ENCODE data around the gene SNAP47.
"Not testable (repeated sequence)": the region's sequence is repeated elsewhere in the genome, so short reads cannot be mapped to it uniquely, and the experiment has no call there.

SNAP47 gene, protein sequence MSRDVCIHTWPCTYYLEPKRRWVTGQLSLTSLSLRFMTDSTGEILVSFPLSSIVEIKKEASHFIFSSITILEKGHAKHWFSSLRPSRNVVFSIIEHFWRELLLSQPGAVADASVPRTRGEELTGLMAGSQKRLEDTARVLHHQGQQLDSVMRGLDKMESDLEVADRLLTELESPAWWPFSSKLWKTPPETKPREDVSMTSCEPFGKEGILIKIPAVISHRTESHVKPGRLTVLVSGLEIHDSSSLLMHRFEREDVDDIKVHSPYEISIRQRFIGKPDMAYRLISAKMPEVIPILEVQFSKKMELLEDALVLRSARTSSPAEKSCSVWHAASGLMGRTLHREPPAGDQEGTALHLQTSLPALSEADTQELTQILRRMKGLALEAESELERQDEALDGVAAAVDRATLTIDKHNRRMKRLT

DNA sequence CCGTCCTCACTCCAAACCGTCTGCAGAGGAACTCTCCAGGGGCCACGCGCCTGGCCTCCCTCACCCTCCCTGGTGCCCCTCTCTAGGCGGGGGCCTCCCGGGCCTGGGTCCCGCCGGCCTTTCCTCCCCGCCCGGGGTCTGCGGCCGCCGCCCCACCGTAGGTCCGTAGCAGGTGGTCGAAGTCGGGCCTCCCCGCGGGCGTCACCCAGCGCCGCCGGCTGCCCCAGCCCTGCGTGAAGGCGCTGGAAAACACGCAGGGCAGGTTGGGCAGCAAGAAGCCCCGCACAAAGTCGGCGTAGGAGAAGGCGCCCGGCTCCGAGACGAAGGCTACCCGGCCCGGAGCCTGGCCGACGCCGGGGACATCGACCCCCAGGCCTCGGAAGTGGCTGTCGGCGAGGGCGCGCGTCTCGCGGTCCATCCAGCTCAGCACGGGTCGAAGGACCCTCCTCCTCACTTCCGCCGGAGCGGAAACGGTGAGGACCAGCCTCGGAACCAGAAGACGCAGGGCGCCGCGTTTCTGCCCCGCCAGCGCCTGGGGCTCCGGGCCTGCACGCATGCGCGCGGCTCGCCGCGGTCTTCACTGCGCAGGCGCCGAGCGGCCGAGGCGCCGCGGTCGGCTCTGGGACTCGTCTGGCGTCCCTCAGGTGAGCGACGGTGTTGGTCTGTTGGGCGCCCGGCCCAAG, at the start of gene SNAP47, which contains the start of gene JMJD4:
Gene SNAP47, plus strand, starts transcription at position 580 of the 683 bp plus-strand sequence. CDS start 12,302 bp downstream, outside the sequence.
Gene JMJD4, minus strand, starts transcription at position 447 of the 683 bp plus-strand sequence. Its CDS starts 29 bp downstream, at position 418.
- DNase-seq, result peak; percentile 91 to 93

DNA sequence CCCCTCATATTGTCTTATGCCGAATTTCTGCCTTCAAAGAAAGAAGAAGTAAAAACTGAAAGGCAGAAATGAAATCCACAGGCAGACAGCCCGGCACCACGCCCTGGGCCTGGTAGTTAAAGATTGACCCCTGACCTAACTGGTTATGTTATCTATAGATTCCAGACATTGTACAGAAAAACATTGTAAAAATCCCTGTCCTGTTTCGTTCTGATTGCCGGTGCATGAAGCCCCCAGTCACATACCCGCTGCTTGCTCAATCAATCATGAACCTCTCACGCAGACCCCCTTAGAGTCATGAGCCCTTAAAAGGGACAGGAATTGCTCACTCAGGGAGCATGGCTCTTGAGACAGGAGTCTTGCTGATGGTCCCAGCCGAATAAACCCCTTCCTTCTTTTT, 49.4 kb upstream of the SNAP47 start:
- DNase-seq, result no peak

DNA sequence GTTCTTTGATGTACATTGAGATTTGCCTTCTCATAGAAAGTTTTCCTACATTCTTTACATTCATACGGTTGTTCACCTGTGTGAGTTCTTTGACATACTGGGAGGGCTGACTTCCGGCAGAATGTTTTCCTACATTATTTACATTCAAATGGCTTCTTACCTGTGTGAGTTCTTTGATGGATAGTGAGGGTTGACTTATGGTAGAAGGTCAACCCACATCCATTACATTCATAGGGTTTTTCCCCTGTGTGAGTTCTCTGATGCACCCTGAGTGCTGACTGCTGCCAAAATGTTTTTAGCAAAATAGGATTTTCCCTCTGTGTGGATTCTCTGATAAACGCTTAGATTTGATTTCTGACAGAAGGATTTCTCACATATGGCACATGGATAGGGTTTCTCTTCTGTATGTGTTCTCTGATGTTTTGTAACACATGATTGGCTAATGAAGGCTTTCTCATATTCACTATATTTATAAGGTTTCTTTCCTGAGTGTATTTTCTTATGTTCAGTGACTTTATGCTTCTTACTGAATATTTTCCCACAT, 37.8 kb upstream of the SNAP47 start:
- no peak for DNase-seq

DNA sequence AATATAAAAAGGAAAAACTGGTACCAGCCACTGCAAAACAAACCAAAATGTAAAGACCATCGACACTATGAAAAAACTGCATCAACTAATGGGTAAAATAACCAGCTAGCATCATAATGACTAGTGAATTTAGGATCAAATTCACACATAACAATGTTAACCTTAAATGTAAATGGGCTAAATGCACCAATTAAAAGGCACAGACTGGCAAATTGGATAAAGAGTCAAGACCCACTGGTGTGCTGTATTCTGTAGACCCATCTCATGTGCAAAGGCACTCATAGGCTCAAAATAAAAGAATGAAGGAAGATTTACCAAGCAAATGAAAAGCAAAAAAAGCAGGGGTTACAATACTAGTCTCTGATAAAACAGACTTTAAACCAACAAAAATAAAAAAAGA, 33.6 kb upstream of the SNAP47 start:
- DNase-seq, result not testable (repeated sequence)

DNA sequence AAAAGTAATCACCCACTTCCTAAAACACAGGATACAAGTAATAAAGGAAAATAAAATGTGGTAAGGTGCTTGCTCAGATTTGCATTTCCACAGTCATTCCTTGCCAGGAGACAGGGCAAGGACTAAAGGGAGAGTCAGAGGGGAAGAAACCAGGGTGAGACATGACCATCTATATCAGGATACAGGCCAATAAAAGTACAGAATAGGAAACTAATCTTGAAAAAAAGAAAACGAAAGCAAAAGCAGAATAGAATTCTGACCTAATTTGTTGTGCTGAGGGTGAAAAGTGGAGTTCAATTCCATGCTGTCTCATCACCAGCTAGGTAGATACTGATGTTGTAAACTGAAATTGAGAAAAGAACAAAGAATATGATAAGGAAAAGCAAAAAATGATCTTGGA, 27.4 kb upstream of the SNAP47 start:
- DNase-seq, result no peak

DNA sequence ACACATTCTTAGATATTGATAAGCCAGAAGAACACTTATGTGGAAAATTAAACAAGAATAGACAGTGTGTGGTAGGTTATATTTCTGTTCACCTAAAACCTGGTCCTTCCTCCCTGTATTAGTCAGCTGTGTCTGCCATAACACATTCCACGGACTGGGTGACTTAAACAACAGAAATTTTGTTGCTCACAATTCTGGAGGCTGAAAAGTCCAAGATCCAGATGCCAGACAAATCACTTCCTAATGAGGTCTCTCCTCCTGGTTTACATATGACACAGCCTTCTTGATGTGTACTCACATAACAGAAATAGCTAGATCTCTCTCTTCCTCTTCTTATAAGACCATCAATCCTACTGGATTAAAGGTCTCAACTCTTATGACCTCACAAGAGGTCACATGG, 25.8 kb upstream of the SNAP47 start:
- no peak for DNase-seq

DNA sequence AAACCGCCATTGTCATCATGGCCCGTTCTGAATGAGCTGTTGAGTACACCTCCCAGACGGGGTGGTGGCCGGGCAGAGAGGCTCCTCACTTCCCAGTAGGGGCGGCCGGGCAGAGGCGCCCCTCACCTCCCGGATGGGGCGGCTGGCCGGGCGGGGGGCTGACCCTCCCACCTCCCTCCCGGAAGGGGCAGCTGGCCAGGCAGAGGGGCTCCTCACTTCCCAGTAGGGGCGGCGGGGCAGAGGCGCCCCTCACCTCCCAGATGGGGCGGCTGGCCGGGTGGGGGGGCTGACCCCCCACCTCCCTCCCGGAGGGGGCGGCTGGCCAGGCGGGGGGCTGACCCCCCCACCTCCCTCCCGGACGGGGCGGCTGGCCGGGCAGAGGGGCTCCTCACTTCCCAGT, 24.8 kb upstream of the SNAP47 start:
- DNase-seq, result not testable (repeated sequence)

DNA sequence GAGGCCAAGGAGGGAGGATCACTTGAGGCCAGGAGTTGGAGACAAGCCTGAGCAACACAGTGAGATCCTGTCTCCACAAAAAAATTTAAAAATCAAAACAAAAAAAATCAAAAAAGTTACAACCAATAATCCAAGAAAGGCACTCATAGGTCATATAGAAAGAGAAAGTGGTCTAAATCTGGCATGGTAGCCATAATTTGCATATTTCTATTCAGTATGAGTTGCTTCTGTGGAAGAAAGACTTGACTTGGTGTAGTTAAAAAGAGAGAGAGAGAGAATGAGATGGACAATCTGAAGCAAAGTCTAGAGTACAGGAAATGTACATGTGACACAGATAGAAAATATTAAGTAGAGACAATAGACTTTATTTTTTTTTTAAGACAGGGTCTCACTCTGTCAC, 22.6 kb upstream of the SNAP47 start:
- DNase-seq, result no peak

DNA sequence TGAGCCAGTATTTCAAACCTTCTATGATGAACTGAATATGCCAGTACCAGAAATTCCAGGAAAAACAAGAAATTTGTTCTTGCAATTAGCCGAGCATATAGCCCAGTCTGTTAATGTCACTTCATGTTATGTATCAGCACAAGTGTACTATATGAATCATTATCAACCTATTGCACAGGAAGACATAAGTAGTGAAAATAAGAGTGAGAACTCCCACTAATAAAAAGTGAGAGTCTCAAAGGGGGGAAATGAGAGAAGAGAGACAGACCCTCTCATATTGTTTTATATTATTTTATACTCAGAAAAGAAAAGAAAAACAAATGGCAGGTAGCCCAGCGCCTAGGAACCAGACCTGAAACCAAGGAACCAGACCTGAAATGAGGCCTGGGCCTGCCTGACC, 16.3 kb upstream of the SNAP47 start:
- DNase-seq, result no peak

DNA sequence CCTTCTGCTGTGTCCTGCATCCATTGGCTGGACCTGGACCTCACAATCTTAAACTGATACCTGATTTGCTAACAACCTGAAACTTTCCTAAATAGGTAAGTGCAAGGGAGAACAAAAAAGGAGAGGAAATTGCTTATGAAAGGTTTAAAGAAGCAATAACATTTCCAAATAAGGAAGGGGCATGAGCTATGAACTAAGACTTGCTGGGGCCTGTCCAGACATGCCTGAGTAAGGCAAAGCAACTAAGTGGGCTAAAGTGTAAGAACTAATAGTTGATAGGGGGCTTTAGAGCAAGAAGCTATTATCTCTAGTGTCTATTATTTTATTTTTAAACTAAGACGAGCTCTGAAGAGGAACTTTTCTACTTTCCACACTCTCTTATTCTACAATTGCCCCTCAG, 11.8 kb upstream of the SNAP47 start:
- DNase-seq, result no peak

DNA sequence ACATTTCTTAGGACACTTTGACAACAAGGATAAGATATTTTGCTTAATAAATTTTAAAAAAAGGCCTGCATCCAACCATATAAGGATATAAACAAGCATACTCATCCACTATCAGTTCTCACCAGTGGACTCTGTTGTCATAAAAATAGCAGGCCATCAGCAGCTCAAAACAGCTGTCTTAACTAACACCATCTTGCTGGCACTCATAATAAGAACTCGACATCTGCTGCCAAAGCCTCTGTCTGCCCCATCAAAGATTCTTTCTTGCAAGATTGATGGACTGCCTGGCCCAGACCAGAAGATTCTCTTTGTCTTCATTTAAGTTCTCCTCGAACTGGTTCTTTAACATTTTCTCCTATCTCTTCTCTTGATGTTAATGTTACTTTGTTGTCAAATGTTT, 10.2 kb upstream of the SNAP47 start:
- no peak for DNase-seq

DNA sequence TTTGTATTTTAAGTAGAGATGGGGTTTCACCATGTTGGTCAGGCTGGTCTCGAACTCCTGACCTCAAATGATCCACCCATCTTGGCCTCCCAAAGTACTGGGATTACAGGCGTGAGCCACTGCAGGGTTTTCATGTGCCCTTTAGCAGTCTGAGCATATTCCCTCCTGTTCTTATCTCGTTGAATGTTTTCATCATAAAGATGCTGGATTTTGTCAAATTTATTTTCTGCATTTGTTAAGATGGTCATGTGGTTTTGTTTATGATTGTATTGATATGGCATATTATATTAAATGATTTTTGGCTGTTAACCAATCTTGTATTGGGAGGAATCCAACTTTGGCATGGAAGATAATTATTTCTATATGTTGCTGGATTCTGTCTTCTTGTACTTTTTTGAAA, 8.9 kb upstream of the SNAP47 start:
- no peak for DNase-seq

DNA sequence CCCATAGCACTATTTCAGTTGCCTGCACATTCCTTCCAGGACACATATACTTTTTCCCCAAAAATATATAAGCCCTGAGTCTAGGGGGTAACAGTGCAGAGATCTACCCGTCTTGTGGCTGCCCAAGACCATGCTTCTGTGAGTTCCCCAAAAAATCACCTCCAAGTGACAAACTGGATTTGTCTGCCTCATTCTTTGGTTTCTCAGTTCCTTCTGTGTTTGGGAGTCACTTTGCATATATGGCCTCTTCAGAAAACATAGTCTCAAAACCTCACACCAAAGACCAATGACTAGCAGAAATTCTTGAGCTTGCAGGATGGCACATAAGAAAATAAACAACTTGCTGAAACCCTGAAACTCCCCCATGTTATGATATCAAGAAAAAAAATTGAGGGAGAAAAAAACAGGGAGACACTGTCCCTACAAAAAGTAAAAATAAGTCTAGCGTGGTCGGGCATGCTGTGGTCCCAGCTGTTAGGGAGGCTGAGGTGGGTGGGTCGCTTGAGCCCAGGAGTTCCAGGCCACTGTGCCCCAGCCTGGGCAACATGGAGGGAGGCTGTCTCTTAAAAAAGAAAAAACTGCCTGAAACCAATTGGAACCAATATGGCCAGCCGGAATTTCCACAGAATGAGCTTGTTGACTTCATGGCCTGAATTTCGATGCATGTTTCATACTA, 8.2 kb upstream of the SNAP47 start:
- no peak for DNase-seq

DNA sequence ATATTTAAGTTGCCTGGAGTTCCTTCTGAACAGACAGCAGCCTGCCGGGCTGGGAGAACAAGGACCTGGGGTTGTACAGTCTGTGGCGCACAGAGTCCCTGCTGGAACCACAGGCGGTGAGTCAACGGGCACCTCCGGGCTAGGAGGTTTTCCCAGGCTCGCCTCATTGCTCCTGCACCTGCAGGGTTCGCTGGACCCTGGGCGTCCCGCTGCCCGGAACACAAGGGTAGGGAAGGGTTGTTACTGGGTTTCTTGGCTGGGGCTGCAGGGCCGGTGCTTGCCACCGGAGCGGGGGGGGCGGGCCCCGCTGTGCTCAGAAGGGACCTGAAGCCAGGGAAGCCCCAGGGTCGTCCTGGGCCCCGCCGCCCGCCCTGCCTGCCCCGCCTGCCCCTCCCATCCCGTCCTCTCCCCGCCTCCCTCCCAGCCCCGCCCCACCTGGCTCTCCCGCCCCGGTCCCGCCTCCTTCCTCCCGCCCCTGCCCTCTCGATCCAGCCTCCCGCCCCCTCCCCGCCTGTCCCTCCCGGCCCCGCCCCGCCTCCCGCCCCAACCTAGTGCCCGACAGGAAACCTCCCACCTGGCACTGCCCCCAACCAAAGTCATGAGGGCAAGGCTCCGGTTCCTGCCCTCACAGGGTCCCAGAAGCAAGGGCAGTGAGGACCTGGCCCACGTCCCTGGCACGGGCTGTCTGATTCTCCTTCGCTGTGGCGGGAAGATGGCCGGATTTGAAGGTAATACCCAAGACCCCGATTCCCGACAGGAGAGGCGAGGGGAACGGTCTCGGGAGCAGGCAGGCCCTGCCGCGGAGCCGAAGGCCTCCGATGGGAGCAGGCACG, 7.0 kb upstream of the SNAP47 start:
- peak; percentile 72 to 80 for DNase-seq

DNA sequence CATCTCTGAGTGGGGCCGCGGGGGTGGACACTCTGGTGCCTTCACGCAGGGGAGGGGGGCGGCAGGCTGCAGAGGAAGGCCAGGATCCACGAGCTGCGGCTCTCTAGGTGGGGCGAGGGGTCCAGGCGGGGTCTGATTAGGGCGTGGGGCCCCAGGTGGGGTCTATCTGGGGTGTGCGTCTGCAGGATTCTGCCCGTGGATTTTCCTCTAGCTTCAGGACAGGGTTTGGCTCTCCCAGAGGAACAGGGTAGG, 6.4 kb upstream of the SNAP47 start:
- DNase-seq, result no peak

DNA sequence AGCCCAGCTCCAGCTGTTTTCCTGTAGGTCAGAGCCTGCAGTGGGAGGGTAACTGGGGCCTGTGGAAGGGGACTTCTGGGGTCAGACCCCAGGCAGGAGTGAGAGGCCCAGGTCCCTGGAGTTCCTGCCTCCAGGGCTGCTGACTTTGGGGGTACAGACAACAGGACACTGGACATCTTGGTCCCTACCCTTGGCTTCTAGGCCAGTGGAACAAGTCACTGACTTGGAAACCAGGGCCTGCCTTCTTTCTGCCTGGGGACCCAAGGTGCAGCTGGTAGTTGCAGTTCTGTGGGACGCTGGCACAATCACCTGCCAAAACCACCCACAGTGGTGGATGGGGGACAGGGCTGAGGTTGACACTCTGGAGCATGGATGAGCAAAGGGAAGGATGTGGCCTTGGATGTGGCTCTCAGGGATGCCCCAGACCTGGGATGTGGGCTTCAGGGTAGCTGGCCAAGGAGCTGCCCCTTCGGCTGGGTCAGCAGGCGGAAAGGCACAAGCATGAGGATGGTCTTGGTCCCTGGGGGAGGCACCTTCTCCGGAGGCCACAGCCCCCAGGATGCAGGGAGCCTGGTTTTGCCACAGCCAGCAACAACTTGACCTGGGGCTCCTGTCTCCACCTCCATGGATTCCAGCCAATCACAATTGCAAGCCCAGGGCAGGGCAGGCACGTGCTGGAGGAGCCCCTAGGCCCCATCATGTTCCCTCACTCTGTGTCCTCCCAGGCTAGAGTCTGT, 5.9 kb upstream of the SNAP47 start:
- DNase-seq, result no peak

DNA sequence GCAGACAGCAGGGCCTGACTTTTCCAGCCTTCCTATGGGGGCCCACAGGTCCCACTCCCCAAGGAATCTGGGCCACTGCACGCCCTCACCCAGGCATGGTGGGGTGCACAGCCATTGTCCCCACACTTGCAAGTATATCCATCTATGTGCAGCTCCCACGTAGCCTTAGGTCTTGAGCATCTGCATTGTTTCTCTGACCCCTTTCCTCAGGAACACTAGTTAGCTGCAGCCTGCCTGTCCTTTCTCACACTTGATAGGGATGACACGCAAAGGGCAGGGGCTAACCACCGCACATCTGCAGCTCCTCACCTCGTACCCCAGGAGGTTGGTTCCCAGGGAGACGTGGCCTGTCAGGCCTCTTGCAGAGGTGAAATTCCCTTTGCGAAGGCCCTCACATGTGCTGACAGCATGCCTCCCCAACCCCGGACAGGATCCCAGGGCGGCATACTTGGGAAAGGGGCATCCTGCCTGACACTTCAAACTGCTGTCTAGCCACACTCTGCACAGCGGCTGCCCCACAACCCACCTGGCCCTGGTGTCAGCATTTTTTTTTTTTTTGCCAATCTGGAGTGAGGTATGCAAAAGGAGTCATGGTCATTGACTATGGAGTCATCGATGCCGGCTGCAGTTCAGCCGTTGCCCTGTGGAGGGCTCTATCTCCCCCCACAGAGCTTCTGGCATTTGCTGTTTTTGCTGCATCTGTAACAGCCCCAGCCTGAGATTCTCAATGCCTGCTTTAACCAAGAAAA, 5.2 kb upstream of the SNAP47 start:
- DNase-seq, result peak; percentile 58 to 61

DNA sequence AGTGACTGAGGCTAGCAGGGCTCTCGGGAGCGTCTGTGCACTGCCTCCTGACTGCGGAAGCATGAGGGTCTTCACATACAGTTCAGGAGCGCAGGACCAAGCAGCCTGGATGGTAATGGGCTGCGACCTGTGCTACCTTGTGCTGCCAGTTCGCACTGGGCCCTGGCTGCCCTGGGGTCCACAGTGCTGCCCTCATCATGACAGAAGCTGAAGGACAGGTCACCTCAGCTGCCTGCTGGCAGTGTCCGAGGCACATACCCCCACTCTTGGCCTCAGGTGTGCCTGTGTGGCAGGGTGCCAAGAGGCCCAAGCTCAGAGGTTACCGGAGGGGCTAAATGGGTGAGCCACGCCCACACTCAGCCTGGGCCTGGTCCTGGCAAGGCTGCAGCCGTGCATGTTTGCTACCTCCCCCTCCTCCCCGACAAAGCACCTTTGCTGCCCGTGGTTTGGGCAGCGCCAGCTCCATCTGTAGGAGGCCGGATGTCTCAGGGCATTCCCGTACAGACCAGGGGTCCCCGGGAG, 4.5 kb upstream of the SNAP47 start:
- no peak for DNase-seq

DNA sequence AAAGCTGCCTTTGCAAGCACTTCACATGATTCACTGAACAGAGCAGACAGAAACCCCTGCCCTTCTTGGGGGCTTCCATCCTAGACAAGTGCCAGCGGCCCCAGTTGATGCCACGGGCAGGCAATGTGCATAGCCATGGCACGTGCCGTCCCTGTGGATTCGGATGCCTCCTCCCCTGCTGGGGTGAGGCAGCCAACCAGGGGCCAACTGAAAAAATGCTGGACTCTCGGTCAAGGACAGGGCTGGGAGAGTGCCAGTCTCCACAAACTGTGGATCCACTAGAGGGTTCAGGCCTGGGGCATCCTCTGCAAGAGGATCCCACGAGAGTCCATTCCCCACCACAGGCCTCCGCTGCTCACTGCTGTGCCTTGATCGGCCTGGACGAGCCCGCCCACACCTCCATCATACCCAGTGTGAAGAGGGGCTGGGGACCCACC, 4.0 kb upstream of the SNAP47 start:
- no peak for DNase-seq

DNA sequence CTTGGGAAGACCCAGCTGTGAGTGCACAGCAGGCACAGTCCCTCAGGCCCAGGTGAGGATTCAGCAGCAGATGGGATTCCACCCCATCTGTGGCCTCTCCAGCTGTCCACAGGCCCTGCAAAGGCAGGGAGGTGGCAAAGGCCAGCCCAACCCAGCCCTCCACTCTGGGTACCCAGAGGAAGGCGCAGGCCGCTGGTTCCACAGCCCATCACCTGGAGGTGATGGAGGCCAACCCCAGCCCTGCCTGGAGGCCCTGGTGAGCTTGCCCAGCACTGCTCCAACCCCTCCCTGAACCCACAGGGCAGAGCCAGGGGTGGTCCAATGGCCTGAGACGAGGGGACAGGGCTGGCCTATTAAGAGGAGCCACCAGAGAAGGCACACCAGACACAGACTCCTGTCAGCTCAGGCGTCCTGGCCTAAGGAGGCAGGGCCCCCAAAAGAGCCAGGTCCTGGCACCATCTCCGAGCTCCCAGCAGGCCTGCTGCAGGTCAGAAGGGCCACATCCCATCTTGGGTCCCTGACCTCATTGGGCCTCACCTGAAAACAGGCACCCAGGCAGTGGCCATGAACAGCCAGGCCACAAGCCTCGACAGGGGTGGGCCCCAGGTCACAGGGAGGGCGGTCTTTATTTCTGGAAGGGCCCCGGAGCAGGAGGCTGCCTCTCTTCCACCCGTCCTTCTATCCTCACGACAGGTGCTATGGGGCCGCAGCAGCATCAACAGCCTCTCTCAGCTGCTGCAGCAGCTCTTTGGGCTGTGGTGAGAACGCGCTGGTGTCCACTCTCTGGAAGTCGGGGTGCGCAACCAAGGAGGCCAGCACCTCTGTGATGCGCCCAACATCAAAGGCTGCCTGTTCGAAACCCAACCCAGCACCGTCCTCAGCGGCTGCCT, 3.3 kb upstream of the SNAP47 start:
- no peak for DNase-seq
